ENCODE measurements around the gene MIOS. TPM values are rescaled to one million over a fixed set of nuclear protein-coding genes. Genes with fewer than 3 reads are reported as not detected.
A peak's percentile ranks its signal among the peaks of the same experiment; 100 is the strongest.

Gene MIOS
- total RNA-seq, 1 donor from 2014 or later, result 81.3 TPM

- no peak overlapping the region for H3K4me3 Mint-ChIP-seq
- ATAC-seq (ENCODE audit: low read depth) (no peak), DNase-seq (no peak)
- no peaks in the 10 kb centered on the region for H3K4me1 Mint-ChIP-seq
- POLR2A ChIA-PET, result no interaction called here
- intact Hi-C loops (cut with micrococcal nuclease), result no loop called here
- H3K27ac Mint-ChIP-seq, result no peak overlapping the region
- TF ChIP-seq CTCF (IDR thresholded peaks at IDR 0.05), result no peak
- CTCF ChIA-PET, result interaction anchor here (0.6 to 1.1 kb wide), 2 partner anchors 96 to 1171 kb away, joined by 3 read pairs; no protein-coding TSS in a partner anchor
- no peaks in the 10 kb centered on the region for H3K9me3 Mint-ChIP-seq
- H3K27me3 Mint-ChIP-seq, result no peaks in the 10 kb centered on the region
- peaks cover 23% of the 10 kb centered on the region for H3K36me3 Mint-ChIP-seq (ENCODE audit: low read depth)
Observed at GRCh38 chr7:7585241-7585928, 18.7 kb downstream of the MIOS start.

- H3K27ac Mint-ChIP-seq, result no peak overlapping the region
- DNase-seq, result no peak
- H3K36me3 Mint-ChIP-seq (ENCODE audit: low read depth), result peaks cover 66% of the 10 kb centered on the region
- no peak overlapping the region for H3K4me3 Mint-ChIP-seq
- H3K27me3 Mint-ChIP-seq, result no peaks in the 10 kb centered on the region
- no peaks in the 10 kb centered on the region for H3K4me1 Mint-ChIP-seq
- ATAC-seq (ENCODE audit: low read depth), result peak; percentile 56
- intact Hi-C loops (cut with micrococcal nuclease), result loop anchor here (1.0 kb wide), 6 partner anchors 45 to 701 kb away; partner anchors contain the start of gene UMAD1
- no peak for TF ChIP-seq CTCF (IDR thresholded peaks at IDR 0.05)
- POLR2A ChIA-PET, result no interaction called here
- no peaks in the 10 kb centered on the region for H3K9me3 Mint-ChIP-seq
- CTCF ChIA-PET, result interaction anchor here (0.7 to 4.5 kb wide), 8 partner anchors 19 to 701 kb away, joined by 3 to 26 read pairs (median 4); no protein-coding TSS in a partner anchor
Observed at GRCh38 chr7:7595451-7595850, 28.8 kb downstream of the MIOS start.

- ChIA-PET POLR2A (interaction anchor here (0.8 kb wide), 1 partner anchor 35 kb away, joined by 3 read pairs; no protein-coding TSS in a partner anchor), CTCF (interaction anchor here (1.0 to 4.5 kb wide), 5 partner anchors 18 to 622 kb away, joined by 3 to 26 read pairs (median 11); no protein-coding TSS in a partner anchor)
- H3K9me3 Mint-ChIP-seq, result no peaks in the 10 kb centered on the region
- H3K4me3 Mint-ChIP-seq, result no peak overlapping the region
- intact Hi-C loops (cut with micrococcal nuclease), result no loop called here
- peaks cover 66% of the 10 kb centered on the region for H3K36me3 Mint-ChIP-seq (ENCODE audit: low read depth)
- ATAC-seq (ENCODE audit: low read depth) (no peak), DNase-seq (no peak)
- TF ChIP-seq CTCF (IDR thresholded peaks at IDR 0.05), result no peak
- no peak overlapping the region for H3K27ac Mint-ChIP-seq
- H3K4me1 Mint-ChIP-seq, result no peaks in the 10 kb centered on the region
- H3K27me3 Mint-ChIP-seq, result no peaks in the 10 kb centered on the region
Observed at GRCh38 chr7:7596176-7596575, 29.5 kb downstream of the MIOS start.

GRCh38 chr7:7607010-7607409 is 40.3 kb downstream of the MIOS start:
- DNase-seq (no peak), ATAC-seq (ENCODE audit: low read depth) (no peak)
- Mint-ChIP-seq H3K27me3 (no peaks in the 10 kb centered on the region), H3K27ac (no peak overlapping the region), H3K4me1 (no peaks in the 10 kb centered on the region), H3K9me3 (no peaks in the 10 kb centered on the region), H3K36me3 (ENCODE audit: low read depth) (peaks cover 34% of the 10 kb centered on the region), H3K4me3 (no peak overlapping the region)
- ChIA-PET CTCF (no interaction called here), POLR2A (no interaction called here)
- intact Hi-C loops (cut with micrococcal nuclease), result no loop called here
- no peak for TF ChIP-seq CTCF (IDR thresholded peaks at IDR 0.05)

GRCh38 chr7:7609330-7609729 is 42.6 kb downstream of the MIOS start:
- H3K4me1 Mint-ChIP-seq, result peaks cover under 1% of the 10 kb centered on the region
- peaks cover 34% of the 10 kb centered on the region for H3K36me3 Mint-ChIP-seq (ENCODE audit: low read depth)
- H3K27me3 Mint-ChIP-seq, result no peaks in the 10 kb centered on the region
- ATAC-seq (ENCODE audit: low read depth), result no peak
- no peak for TF ChIP-seq CTCF (IDR thresholded peaks at IDR 0.05)
- H3K4me3 Mint-ChIP-seq, result no peak overlapping the region
- intact Hi-C loops (cut with micrococcal nuclease), result no loop called here
- ChIA-PET POLR2A (interaction anchor here (0.8 kb wide), 1 partner anchor 31 kb away, joined by 3 read pairs; the partner anchor contains the start of gene UMAD1), CTCF (no interaction called here)
- H3K9me3 Mint-ChIP-seq, result no peaks in the 10 kb centered on the region
- no peak for DNase-seq
- no peak overlapping the region for H3K27ac Mint-ChIP-seq
